HG03045 (cell line): ENCODE data around the gene EED.
"Not testable (repeated sequence)": the region's sequence is repeated elsewhere in the genome, so short reads cannot be mapped to it uniquely, and the experiment has no call there.

Experiments used
- ATAC-seq: cut with Tn5 transposase; IDR thresholded peaks from one replicate; pipeline ENCODE4 v1.9.1; 2021; ENCODE audit warnings: mild to moderate bottlenecking, moderate library complexity; ENCODE audit not compliant: unreplicated experiment

Gene EED

GRCh38 chr11:86289508-86290280, 45.1 kb downstream of the EED start:
- not testable (repeated sequence) for ATAC-seq

- ATAC-seq, result no peak
These were observed 47.1 kb downstream of the EED start for GRCh38 chr11:86291466-86292262.

GRCh38 chr11:86292912-86293616, 48.5 kb downstream of the EED start:
- ATAC-seq, result peak; percentile 74

- ATAC-seq, result no peak
These were observed 49.5 kb downstream of the EED start for GRCh38 chr11:86294026-86294425.

GRCh38 chr11:86301742-86302091, 57.2 kb downstream of the EED start:
- ATAC-seq, result no peak

- peak; percentile 98 for ATAC-seq
These were observed 57.7 kb downstream of the EED start, which contains the start of gene HIKESHI for GRCh38 chr11:86302092-86302793. Gene HIKESHI, plus strand, starts transcription at chr11:86302240. Its CDS starts 209 bp downstream, at chr11:86302449.

GRCh38 chr11:86303257-86303656, 58.7 kb downstream of the EED start:
- no peak for ATAC-seq

- not testable (repeated sequence) for ATAC-seq
These were observed 64.2 kb downstream of the EED start for GRCh38 chr11:86308710-86309109.

GRCh38 chr11:86313793-86314192, 69.2 kb downstream of the EED start:
- no peak for ATAC-seq

- ATAC-seq, result no peak
These were observed 70.1 kb downstream of the EED start for GRCh38 chr11:86314636-86315035.
